Adrenal gland (tissue), 12 donors: Measurements from ENCODE around the gene PRADC1. TPM values are rescaled to one million over a fixed set of nuclear protein-coding genes. Genes with fewer than 3 reads are reported as not detected.

Experiments
- DNase-seq, 7 donors: peaks; one replicate each; pipeline ENCODE4 v3.0.0-alpha.2; 2019 to 2020
- H3K27ac ChIP-seq, 5 donors: fragments of 200-600 bp; sonication (generic) in 4 of 5; 1 replicate in 3 of 5; 2 replicates in 2 of 5; pipeline versions ENCODE4 v1.5.1 to v1.8.0; 2016 to 2020; ENCODE audit warnings: mild to moderate bottlenecking in 1 of 5
- H3K27me3 ChIP-seq: fragments of 200-600 bp; 2 replicates; pipeline ENCODE4 v1.8.0; 2021
- H3K36me3 ChIP-seq, 2 donors: fragments of 200-600 bp; replicated peaks in 1 of 2; 1 replicate in 1 of 2; 2 replicates in 1 of 2; pipeline versions ENCODE4 v1.5.1 to v1.8.0; 2018 to 2022
- H3K4me1 ChIP-seq, 2 donors: fragments of 200-600 bp; replicated peaks in 1 of 2; 1 replicate in 1 of 2; 2 replicates in 1 of 2; pipeline versions ENCODE4 v1.5.1 to v1.8.0; 2018 to 2021
- H3K4me3 ChIP-seq, 4 donors: fragments of 200-600 bp; sonication (generic) in 3 of 4; one replicate each; pipeline ENCODE4 v1.5.1; 2016 to 2018
- H3K9me3 ChIP-seq, 3 donors: fragments of 200-600 bp; sonication (generic) in 1 of 3; replicated peaks in 1 of 3; 1 replicate in 2 of 3; 2 replicates in 1 of 3; pipeline versions ENCODE4 v1.5.1 to v1.8.0; 2016 to 2021
- POLR2A ChIP-seq, 2 donors: fragments of 450-650 bp; IDR thresholded peaks; one replicate each; pipeline ENCODE4 v1.6.1; 2017; ENCODE audit warnings: antibody characterized with exemption in 2 of 2, mild to moderate bottlenecking in 2 of 2, moderate library complexity in 1 of 2
- WGBS, 4 donors: extraction: QIAGEN DNeasy Blood & Tissue Kit in 2 of 4; methylation state at CpG; one replicate each; pipeline versions ENCODE4 v1.1.5 to v1.1.7; 2013 to 2017; 5-methylcytosine and 5-hydroxymethylcytosine counted together
- intact Hi-C, 2 donors: fragments of 100-400 bp; cut with DNase I; formaldehyde crosslinking; loops; one replicate each; pipeline versions ENCODE4 v1.14.1 to v1.15.0; 2022 to 2023
- polyA plus RNA-seq, 3 donors: library from polyadenylated mRNA; stranded (reverse); fragments of 200-250 nt in 2 of 3; fragments of 350-450 nt in 1 of 3; fragmentation: Illumina TruSeq in 1 of 3; extraction: RNeasy Lipid Tissue Mini Kit (QIAGEN cat#74804) in 1 of 3; gene quantifications; one replicate each; pipeline ENCODE4 v1.2.3, GENCODE V29; 2013 to 2014
- total RNA-seq, 9 donors: library from RNA; depleted of rRNA in 4 of 9; stranded (reverse); fragments of >200 nt in 4 of 9; fragments of 120-200 nt in 1 of 9; fragmentation: NEBNext Ultra II Directional in 1 of 9; extraction: Animal tissue kit (Norgen Biotek cat#: 25700) in 1 of 9; gene quantifications; one replicate each; pipeline versions ENCODE4 v1.1.0 to v1.2.4, GENCODE V29; 2013 to 2023
- TF ChIP-seq, protein P1 (sequence below), 6 experiments: fragments of 450-650 bp in 4 of 6; fragments of 200-600 bp in 2 of 6; sonication (generic) in 1 of 6; IDR thresholded peaks; 1 replicate in 5 of 6; 2 replicates in 1 of 6; pipeline versions ENCODE4 v1.5.1 to v1.8.0; 2016 to 2021; ENCODE audit warnings: antibody characterized with exemption in 6 of 6, mild to moderate bottlenecking in 2 of 6, moderate library complexity in 1 of 6
- donor health status: healthy with polysubstance abuse.
- donor health status: Bipolar disorder and iron deficiency.
- donor health status: DM: yes; HTN: yes; CAD: no.
- donor health status: DM: no; HTN: no; CAD: no.
- donor health status: DM: no; HTN: no; CAD: no.
- donor health status: DM: yes; HTN: yes; CAD: no.

PRADC1 gene
- total and polyA plus RNA-seq, 12 donors, result 24.4 to 76.3 (median 35.8) TPM

DNA sequence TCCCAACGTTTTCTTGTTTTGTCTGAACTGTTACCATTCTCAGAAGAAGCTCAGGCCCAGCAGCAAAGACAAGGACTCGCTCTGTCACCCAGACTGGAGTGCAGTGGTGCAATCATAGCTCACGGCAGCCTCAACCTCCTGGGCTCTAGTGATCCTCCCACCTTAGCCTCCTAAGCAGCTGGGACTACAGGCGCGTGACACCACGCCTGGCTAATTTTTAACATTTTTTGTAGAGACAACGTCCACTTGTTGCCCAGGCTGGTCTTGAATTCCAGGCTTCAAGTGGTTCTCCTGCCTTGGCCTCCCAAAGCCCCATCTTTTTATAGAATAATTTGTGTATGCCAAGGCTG, 21.0 kb downstream of the PRADC1 start:
- TF ChIP-seq, protein P1, sequence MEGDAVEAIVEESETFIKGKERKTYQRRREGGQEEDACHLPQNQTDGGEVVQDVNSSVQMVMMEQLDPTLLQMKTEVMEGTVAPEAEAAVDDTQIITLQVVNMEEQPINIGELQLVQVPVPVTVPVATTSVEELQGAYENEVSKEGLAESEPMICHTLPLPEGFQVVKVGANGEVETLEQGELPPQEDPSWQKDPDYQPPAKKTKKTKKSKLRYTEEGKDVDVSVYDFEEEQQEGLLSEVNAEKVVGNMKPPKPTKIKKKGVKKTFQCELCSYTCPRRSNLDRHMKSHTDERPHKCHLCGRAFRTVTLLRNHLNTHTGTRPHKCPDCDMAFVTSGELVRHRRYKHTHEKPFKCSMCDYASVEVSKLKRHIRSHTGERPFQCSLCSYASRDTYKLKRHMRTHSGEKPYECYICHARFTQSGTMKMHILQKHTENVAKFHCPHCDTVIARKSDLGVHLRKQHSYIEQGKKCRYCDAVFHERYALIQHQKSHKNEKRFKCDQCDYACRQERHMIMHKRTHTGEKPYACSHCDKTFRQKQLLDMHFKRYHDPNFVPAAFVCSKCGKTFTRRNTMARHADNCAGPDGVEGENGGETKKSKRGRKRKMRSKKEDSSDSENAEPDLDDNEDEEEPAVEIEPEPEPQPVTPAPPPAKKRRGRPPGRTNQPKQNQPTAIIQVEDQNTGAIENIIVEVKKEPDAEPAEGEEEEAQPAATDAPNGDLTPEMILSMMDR (IDR thresholded peaks at IDR 0.05), result no peak
- no peak for TF ChIP-seq POLR2A (IDR thresholded peaks at IDR 0.05)
- H3K27ac ChIP-seq, result peak overlapping the region in 2 of 5 donors; percentile 60 to 74
- intact Hi-C loops, result no loop called here
- H3K9me3 ChIP-seq, result no peaks in the 10 kb centered on the region
- DNase-seq, result no peak
- H3K4me3 ChIP-seq, result no peak overlapping the region
- H3K4me1 ChIP-seq, result peaks cover 0 to 14% of the 10 kb centered on the region in 2 donors
- 74 to 81% (median 77%) methylated on average over 7 of the region's 7 CpGs for WGBS, 4 donors
- H3K36me3 ChIP-seq, result no peaks in the 10 kb centered on the region
- H3K27me3 ChIP-seq, result no peaks in the 10 kb centered on the region

DNA sequence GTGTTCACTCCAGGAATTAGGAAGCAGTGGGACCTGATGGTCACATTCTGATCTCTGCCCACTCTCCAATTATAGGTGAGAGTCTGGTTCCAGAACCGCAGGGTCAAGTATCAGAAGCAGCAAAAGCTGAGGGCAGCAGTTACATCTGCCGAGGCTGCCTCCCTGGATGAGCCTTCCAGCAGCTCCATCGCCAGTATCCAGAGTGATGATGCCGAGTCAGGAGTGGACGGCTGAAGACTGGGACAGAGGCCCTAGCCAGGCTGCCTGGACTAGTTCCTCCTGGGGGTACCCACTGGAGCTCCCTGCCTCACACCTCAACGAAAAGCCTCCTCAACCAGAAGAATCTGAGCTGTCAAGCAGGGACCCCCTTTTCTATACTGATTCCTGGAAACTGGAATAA, 22.3 kb downstream of the PRADC1 start:
- no peaks in the 10 kb centered on the region for H3K27me3 ChIP-seq
- no peaks in the 10 kb centered on the region for H3K36me3 ChIP-seq
- intact Hi-C loops, result no loop called here
- H3K4me1 ChIP-seq, result peaks cover 0 to 14% of the 10 kb centered on the region in 2 donors
- DNase-seq, result no peak
- 77 to 90% (median 81%) methylated on average over 6 of the region's 6 CpGs for WGBS, 4 donors
- no peaks in the 10 kb centered on the region for H3K9me3 ChIP-seq
- no peak for TF ChIP-seq POLR2A (IDR thresholded peaks at IDR 0.05)
- TF ChIP-seq, protein P1 (IDR thresholded peaks at IDR 0.05), result no peak
- H3K27ac ChIP-seq, result no peak overlapping the region
- no peak overlapping the region for H3K4me3 ChIP-seq

DNA sequence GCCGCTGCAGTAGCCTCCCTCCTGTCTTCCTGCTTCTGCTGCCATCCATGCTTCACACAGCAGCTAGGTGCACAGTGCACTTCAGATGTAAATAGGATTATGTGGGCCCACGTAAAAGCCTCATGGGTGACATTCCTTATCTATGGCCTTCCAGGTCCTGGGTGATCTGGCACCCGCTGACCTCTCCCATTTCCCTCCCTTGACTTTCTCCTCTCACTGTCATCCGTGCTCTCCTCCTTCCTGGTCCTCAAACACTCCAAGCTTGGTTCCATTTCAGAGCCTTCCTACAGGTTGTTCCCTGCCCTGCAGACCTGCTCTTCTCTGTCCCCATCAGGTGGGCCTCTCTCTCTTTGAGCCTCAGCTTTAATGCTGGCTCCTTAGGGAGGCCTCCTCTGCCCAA, 23.0 kb downstream of the PRADC1 start:
- Histone ChIP-seq H3K36me3 (no peaks in the 10 kb centered on the region), H3K4me1 (peaks cover 0 to 11% of the 10 kb centered on the region in 2 donors), H3K9me3 (no peaks in the 10 kb centered on the region), H3K27ac (no peak overlapping the region), H3K27me3 (no peaks in the 10 kb centered on the region), H3K4me3 (no peak overlapping the region)
- WGBS, 4 donors, result 80 to 96% (median 82%) methylated on average over 4 of the region's 4 CpGs
- intact Hi-C loops, result no loop called here
- DNase-seq, result no peak
- TF ChIP-seq, protein P1 (IDR thresholded peaks at IDR 0.05), result no peak
- TF ChIP-seq POLR2A (IDR thresholded peaks at IDR 0.05), result no peak

DNA sequence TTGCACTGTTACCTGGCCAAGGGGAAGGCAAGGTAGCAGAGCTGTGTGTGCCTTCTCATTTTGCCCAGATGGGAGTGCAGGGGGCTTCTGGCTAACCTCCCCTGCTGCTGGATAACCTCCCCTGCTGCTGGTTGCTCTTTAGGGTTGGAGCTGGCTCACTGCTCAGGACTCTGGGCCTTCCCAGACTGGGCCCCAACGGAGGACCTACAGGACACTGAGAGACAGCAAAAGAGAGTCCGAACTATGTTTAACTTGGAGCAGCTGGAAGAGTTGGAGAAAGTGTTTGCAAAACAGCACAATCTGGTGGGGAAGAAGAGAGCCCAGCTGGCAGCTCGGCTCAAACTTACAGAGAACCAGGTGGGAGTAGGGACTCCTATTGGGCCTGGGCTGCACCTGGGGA, 24.8 kb downstream of the PRADC1 start:
- Histone ChIP-seq H3K9me3 (no peaks in the 10 kb centered on the region), H3K36me3 (no peaks in the 10 kb centered on the region), H3K4me3 (no peak overlapping the region), H3K4me1 (peaks cover 0 to 7% of the 10 kb centered on the region in 2 donors), H3K27me3 (peaks cover 8% of the 10 kb centered on the region), H3K27ac (no peak overlapping the region)
- TF ChIP-seq, protein P1 (IDR thresholded peaks at IDR 0.05), result no peak
- no peak for TF ChIP-seq POLR2A (IDR thresholded peaks at IDR 0.05)
- no peak for DNase-seq
- intact Hi-C loops, result no loop called here
- WGBS, 4 donors, result 58 to 84% (median 77%) methylated on average over 3 of the region's 3 CpGs
